HG03135 (cell line): ENCODE results near the gene C17orf50.

Experiments
- ATAC-seq: cut with Tn5 transposase; IDR thresholded peaks from one replicate; pipeline ENCODE4 v1.9.1; 2021; ENCODE audit warnings: mild to moderate bottlenecking, moderate library complexity; ENCODE audit not compliant: unreplicated experiment

Gene C17orf50

DNA sequence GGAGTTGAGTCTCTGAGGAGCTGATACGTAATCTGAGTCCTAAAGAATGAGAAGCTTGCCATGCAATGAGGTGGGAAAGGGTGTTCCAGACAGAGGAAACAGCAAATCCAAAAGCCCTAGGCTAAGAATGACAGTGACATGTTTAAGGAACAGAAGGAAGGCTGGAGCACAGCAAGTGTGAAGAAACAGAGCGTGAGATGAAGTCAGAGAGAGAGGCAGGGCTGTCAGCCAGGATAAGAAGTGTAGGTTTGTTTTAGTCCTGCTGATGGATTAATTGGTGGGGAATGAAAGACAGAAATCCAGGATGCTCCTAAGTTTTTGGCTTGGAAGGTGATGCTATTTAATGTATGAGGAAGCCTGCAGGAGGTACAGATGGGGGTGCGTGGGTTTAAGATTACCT lies 20.3 kb downstream of the C17orf50 start:
- ATAC-seq, result no peak

DNA sequence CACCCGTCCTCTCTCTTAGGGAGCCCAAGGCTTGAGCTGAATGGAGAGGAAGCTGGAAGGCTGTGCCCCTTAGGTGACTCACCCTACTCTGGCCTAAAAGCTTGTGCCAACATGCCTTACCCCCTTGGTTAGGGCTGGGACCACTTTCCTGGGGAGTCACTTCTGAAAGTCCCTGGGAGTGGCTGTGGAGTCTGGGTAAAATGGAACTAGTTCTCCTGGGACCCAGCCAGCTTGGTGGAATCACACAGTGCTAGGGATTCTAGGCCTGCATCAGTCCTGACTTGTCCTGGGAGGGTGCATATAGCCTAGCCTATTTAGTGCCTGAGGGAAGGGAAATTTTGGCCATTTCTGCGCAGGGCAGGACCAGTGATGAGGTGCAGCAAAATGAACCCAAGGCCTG lies 24.2 kb downstream of the C17orf50 start:
- no peak for ATAC-seq

DNA sequence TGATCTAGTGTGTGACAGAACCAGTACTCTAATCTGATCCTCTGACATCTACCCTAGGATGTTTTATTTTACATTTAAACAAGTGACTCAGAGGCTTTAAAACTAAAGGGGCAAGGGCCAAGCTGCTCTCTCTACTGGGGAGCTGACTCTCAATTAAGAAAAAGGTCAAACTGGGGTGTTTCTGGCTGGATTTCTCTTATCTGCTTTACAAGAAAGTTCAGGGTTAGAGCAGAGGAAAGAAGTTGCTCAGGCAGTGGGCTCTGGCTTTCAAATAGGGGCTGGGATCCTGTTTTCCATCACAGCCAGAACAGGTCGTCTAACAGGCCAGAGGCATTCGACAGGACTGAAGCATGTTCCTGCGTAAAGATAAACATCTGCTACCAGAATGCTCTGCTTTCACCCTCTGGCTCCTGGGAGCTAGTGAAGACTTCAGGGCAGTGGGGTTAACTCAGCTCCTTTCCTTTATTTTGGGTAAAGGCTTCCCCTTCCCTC lies 26.3 kb downstream of the C17orf50 start:
- no peak for ATAC-seq

DNA sequence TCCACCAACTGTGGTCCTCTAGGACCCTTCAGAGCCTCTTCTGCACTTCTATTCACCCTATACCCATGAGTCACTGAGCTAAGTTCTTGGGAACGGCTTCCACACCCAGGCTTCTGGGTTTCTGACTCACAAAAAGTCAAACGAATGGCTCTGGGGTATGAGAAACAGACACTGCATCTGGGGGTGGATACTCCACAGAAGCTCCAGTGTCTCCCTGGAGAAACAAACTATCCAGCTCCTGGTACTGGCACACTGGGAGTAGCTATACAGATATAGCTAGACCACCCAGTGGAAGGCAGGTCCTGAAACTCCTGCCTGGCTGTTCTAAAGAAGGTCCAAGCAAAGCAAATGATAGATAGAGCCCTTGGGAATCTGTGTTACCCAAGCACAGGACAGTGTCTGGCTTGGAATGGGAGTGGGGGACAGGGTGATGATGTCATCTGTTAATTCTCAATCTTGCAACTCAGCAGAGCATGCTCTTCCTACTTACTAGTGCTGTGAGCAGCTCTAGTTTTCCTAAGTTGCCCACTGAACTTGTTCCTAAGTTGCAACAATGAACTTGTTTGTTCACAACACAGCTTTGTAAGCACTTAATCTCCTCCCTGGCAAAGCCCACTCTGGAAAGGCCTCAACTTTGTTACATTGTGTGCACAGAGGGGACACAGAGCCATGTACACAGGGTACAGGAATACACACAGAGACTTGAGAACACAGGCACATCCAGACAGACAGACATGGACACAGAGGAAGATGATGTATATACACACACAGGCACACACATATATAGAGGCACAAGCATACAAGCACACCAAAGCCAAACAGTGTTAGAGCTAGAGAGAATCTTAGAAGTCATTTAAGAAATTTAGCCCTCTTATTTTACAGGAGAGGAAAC lies 28.0 kb downstream of the C17orf50 start:
- ATAC-seq, result no peak

DNA sequence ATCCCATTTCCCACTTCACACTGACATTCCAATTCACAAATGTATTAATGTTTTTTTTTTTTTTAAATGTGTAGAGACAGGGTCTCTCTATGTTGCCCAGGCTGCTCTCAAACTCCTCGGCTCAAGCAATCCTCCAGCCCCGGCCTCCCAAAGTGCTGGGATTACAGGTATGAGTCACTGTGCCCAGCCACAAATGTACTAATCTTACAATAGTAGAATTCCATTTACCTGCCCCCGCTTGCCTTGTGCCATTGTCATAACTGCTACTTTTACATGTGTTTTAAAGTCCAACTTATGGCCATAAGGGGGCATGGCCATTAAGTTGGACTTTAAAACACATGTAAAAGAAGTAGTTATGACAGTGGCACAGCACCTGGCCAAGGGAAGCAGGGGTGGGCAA lies 30.2 kb downstream of the C17orf50 start:
- no peak for ATAC-seq

DNA sequence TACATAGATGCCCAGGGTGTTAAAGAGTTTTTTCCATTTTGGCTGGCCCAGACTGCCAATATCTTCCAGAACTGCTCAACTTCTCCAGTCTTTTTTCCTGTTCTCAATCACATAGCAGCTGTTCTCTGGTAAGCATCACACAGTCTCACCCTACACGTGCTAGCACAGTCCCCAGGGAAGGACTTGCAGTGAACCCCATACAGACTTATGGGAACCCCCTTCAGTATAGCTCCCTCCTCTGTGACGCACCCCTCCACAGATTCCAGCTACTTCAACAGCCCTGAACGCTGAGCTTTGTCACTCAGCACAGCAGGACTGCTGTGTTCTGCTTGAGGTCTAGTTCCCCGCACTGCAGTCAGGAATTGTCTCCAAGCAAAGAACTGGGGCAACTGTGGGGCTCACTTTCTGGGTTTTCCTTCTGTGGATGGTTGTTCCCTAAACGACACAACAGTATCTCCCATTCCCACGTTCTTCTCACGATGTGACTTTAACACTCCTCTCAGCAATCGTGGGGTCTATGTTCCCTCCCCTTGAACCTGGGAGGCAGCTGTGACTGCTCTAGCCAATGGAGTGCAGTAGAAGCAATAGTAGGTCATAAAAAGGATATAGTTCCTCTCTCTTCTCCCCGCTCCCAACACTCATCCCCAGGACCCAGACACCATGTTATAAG lies 31.1 kb downstream of the C17orf50 start:
- ATAC-seq, result no peak

DNA sequence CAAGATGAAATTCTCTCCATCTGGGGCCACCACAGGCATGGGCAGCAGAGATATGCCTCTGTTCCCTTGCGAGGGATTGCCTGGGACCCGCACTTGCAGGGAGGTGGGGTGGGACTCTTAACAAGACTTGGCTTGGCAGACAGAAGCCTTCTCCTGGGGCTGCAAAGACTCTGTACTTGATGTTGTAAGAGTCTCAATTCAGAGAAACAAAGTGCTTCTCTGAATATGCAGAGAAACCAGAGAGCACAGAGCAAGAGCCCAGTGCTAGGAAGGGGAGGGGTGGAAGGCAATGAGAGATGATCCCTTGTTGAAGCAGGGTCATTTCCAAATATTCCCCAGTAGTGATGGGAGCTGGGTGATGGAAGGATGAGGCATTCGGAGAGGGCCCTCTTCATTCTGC lies 32.6 kb downstream of the C17orf50 start:
- ATAC-seq, result no peak

DNA sequence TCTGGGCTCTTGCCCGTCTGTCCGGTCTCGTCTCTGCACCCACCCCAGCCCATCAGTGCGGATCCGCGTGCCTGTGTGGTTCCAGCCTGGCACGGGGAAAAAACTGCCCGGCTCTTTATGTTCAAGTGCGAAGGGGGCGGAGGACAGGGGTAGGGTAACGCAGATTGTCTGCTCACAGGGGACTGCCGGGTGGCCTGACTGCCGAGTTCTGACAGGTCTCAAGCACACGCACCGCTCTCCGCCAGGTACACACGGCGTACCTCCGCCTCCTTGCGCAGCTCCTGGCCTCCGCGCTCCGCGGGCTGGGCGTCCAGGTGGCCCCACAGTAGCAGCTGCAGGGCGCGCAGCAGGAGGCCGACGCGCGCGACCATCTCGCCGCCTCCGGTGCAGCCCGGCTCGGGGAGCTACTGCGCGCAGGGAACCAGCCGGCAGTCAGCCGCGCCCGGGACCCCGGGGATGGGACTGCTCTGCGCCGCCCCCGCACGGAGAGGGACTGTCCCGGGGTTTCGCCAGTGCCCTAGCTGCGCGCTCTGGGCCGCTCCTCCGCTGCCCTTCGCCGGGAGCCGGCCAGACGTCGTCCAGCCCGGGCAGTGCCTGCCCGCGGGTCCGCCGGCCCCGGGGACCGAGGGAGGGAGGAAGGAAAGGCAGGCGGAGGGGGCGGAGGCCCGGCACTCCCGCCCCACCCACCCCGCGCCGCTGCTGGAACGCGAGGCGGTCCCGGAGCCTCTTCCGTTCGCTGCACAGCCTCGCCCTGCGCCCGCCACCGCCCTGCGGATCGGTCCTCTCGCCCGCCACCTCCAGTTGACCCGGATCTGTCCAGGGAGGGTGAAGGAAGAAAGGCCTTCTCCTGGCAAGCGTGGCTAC lies 34.6 kb downstream of the C17orf50 start, which contains the start of gene MMP28:
TSS of gene MMP28 (minus strand) at position 635 of the 864 bp plus-strand sequence. CDS start at position 371, 264 bp downstream.
- no peak for ATAC-seq

DNA sequence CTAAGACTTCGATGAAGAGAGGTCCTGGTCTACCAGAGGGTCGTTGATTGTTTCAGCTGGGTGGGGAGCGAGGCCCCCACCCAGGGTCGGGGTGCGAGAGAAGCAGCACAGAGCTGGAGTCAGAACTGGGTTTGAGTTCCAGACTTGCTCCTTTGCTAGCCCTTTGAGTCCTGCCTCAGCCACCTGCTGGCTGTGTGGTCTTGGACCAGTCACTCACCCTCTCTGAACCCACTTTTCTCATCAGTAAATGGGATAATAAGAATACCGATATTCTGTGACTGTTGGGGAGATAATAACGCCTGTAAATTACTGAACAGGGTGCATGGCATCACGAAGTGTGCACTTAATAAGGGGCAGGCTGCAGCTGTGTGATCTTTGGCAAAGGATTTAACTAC lies 35.2 kb downstream of the C17orf50 start:
- no peak for ATAC-seq

DNA sequence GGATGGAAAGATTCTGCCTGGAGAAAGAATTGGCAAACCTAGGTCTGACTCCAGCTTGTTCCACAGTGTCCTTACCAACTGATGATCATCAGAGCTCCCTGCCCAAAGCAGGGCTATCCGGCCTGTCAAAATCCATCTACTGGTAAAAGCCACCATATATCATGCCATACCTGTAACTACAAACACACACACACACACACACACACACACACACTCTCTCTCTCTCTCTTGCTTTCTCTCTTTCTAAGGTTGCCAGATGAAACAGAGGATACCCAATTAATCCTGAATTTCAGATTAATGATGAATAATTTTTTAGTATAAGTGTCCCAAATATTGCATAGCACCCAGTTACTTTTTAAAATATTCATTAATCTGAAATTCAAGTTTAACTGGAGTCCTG lies 36.3 kb downstream of the C17orf50 start:
- no peak for ATAC-seq

DNA sequence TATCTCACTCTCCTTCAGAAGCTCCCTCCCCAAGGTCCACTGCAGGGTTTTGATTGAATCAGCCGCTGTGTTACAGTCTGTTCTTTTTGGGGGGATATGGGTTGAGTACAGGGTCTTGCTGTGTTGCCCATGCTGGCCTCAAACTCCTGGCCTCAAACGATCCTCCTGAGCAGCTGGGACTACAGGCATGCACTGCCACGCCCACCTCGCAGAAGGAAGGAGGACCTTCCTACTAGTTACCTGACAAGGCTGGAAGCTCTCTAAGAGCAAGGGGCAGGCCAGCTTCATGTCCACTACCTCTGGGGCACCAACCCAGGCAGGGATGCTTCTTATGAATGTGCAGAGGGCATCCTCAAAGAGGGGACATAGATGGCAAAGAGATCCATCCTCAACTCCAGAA lies 36.7 kb downstream of the C17orf50 start:
- no peak for ATAC-seq

DNA sequence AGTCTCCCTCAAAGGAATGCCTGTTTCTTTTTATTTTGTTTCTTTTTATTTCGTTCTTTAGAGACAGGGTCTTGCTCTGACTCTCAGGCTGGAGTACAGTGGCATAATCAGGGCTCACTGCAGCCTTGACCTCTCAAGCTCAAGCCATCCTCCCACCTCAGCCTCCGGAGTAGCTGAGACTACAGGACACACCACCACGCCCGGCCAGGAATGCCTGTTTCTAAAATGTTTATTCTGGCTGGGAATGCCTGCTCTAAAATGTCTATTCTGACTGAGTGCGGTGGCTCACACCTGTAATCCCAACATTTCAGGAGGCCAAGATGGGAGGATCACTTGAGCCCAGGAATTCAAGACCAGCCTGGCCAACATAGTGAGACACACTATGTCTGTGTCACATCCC lies 37.2 kb downstream of the C17orf50 start:
- no peak for ATAC-seq

DNA sequence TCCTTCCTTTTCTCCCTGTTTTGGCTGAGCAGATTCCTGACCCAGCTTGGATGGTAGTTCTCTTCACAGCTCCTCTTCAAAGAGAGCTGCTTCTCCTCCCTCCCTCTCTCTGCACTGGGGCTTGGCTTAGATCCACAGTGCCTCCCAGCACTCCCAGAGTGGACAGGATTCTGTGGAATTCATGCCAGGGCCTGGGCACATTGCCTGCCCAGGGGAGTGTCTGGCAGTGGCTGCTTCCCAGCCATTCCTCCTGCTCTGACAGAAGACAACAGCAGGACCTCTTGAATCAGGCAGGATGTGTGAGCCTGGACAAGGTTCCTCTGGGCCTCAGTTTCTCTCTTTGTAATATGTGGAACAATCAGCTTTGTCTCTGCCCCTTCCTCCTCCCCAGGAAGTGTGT lies 39.3 kb downstream of the C17orf50 start:
- ATAC-seq, result no peak

DNA sequence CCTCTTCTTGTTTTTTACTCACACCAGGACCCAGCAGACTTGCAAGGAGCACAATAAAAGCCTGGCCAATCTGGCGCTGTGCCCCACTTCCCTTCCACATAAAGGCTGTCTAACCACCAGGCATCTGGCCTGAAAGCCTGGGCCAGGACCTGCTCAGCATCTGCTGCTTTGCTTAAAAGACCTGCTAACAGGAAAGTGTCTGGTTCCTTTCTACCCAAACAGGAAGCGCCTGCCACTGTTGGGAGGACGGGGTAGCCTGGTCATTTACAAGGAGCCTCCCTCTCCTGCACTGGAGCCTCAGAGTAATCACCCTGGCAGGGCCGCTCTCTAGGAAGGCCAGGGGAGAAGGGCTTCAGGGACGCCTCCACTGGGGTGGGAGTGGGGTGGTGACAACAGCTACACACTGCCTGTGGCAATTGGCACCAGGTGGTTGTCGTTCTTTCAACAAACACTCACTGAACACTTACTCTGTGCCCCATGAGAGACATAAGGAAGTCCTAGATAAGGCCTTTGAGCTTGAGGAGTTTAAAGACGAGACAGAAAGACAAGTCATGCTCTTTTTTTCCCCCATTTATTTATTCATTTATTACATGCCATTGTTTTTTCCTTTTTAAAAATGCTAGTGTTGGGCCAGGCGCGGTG lies 41.0 kb downstream of the C17orf50 start:
- ATAC-seq, result no peak

DNA sequence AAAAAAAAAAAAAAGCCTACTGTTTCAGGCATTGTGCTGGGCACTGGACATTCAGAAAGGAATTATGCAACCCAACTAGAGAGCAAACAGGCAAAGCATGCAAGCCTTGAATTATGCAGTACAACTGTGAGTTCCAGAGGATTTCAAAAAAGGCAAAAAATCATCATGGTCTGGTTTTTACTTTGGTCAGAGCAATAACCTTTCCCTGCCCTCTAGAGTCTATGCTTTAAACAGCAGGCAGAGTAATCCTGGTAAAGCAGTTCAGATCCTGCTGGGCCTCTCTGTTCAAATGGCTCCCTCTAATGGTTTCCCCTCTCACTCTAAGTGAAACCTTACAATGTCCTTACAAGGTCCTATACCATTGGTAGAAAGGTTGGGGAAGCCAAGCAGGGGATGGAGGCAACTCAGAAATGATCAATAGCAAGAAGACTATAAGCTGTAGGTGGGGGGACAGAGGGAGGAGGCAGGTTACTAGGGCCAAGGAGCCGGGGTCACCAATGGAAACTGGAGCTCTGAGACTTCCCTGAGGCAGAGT lies 44.0 kb downstream of the C17orf50 start:
- ATAC-seq, result no peak

DNA sequence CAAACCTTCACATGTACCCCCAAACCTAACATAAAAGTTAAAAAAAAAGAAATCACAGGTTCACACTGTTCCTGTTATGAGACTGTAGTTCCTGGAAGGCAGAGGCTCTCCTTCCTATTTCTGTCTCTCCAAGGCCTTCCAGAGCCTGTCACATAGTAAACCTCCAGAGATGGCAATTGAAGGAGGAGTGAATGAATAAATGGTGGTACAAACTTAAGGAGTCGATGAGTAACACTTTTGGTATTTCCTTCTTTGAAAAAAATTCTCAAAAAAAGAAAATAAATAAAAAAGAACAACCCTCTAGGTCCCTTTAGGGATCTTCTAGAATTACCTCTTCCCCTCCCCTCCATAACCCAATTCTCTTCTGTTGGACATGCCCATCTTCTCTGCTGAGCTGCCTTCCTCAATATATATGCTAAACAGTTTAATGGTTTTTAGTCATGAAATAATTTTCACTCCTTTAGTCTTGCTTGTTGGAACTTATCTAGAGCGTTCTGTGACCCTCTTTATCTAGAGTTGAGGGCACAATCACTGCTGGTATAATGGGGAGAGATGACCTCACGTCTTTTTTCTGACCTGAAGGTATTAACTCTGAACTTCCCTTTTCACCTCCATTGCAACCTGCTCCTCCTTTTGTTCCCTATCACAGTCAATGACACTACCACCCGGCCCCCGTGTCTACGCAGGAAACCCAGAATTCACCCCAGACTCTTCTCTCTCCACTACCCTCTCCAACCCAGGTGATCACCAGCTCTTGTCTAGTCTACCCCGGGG lies 46.9 kb downstream of the C17orf50 start:
- ATAC-seq, result no peak

DNA sequence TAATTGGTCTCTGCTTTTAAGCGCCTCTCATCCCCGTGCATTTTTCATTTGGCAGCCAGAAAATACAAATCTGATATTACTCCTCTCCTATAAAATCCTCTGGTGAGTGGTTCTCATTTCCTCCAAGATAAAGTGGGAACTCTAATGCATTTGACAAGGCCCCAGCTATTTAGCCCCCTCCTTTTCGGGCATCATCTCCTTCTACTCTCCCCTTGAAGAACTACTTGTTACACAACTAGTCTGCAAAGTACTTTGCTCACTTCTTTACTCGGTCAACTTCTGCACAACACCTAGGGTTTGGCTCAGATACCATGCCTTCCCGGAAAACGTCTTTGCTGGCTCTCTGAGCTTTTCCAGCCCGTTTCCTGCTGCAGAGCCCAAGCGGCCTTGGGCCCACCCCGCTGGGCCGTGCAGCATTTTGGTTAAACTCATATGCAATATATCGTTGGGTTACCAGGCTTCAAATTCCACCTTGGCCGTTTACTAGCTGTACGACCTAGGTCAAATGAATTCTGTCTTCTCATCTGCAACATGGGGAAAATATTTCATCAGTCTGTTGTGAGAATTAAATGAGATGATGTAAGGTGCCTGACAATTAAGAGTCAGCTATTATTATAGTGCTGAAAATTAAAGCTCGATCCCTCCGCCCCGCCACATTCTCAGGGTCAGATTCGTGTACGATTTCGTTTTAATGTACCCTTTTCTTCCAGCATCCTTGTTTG lies 47.7 kb downstream of the C17orf50 start:
- no peak for ATAC-seq

DNA sequence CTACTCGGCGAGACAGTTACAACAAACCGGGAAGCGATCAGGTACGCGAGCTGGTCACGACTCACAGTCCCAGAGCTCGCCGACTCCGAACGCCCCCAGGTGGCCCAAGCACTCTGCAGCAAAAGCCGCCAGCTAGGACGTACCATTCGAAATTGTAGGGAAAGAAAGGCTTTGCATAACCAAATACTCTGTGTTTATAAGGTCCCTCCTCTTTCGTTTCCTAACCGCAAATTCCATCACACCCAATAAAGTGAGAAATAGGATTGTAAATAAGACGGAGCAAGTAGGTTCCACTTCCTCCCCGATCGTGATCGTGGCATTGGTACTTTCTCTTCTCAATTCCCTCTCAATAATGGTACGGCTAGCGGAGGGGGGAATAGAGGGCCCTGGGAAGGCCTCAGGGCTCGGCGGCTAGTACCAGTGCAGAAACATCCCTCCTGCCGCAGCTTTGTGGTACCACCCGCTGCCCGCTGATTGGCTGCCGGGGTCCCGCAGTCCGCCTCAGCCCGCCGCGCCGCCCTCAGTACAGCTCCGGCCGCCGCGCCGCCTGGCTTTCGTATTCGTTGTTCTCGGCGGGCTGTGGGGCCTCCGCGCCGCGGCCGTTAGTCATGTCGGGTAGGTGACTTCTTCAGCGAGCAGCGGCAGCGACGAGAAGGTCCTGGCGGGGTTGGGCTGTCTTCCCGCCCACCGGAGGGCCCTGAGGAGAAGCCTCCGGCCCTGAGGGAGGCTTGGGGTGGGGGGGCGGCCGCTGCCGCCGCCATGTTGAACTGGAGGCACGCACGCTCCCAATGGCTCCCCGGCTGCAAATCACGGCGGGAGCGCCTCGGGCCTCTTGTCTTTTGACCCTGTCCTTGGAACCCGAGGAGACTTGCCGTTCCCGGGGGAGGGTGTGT lies 48.5 kb downstream of the C17orf50 start, which contains the start of gene TAF15:
TSS of gene TAF15 (plus strand) at position 523 of the 893 bp plus-strand sequence. CDS start at position 609, 86 bp downstream.
- peak; percentile 88 for ATAC-seq
